Activated CD4-positive, alpha-beta T cell treated with anti-CD3 and anti-CD28 coated beads, Interleukin-2, amount 10 ng/mL, durations not matched to agents 7 days and 5 days (primary cell): ENCODE results near the gene CIC. TPM values are rescaled to one million over a fixed set of nuclear protein-coding genes. Genes with fewer than 3 reads are reported as not detected.

Experiments used
- CTCF ChIA-PET: fragments of 350-600 bp; sonication (Branson Sonifier 250); formaldehyde crosslinking; loops from one replicate; lab custom pipeline; 2021; ENCODE audit warnings: antibody characterized with exemption; lab: Charles Lee
- POLR2A ChIA-PET: fragments of 350-600 bp; sonication (Branson Sonifier 250); formaldehyde crosslinking; loops from one replicate; lab custom pipeline; 2021; ENCODE audit warnings: antibody characterized with exemption; lab: Charles Lee
- DNase-seq: peaks from one replicate; pipeline ENCODE4 v3.0.0-alpha.2; 2020
- H3K27ac Mint-ChIP-seq: one replicate; pipeline ENCODE4 v1.8.0; 2021; ENCODE audit warnings: mild to moderate bottlenecking, moderate library complexity, mixed read lengths
- H3K27me3 Mint-ChIP-seq: one replicate; pipeline ENCODE4 v1.8.0; 2021; ENCODE audit warnings: mixed read lengths
- H3K36me3 Mint-ChIP-seq: one replicate; pipeline ENCODE4 v1.8.0; 2021; ENCODE audit warnings: low read depth, mixed read lengths
- H3K4me1 Mint-ChIP-seq: one replicate; pipeline ENCODE4 v1.8.0; 2021; ENCODE audit warnings: mixed read lengths
- H3K4me3 Mint-ChIP-seq: one replicate; pipeline ENCODE4 v1.8.0; 2021; ENCODE audit warnings: mild to moderate bottlenecking, moderate library complexity, mixed read lengths
- H3K9me3 Mint-ChIP-seq: one replicate; pipeline ENCODE4 v1.8.0; 2021; ENCODE audit warnings: mixed read lengths
- total RNA-seq, 2 experiments: library from RNA; stranded (reverse); gene quantifications; one replicate each; pipeline ENCODE4 v1.2.3, GENCODE V29; 2021

Gene CIC
- total RNA-seq, 2 experiments from 2014 or later = 69.3 to 81.0 TPM

- Mint-ChIP-seq H3K27me3 (no peaks in the 10 kb centered on the region), H3K9me3 (no peaks in the 10 kb centered on the region), H3K4me3 (no peak overlapping the region), H3K27ac (no peak overlapping the region), H3K36me3 (peaks cover 62% of the 10 kb centered on the region), H3K4me1 (peaks cover 24% of the 10 kb centered on the region)
- CTCF ChIA-PET = interaction anchor here (1.7 to 3.1 kb wide), 2 partner anchors 10 to 46 kb away, joined by 6 to 11 read pairs; partner anchors contain the start of gene GSK3A
- no peak for DNase-seq
- POLR2A ChIA-PET = no interaction called here
Measured at GRCh38 chr19:42233106-42233505, 35.9 kb upstream of the CIC start.

GRCh38 chr19:42233678-42234292 lies 35.3 kb upstream of the CIC start:
- peaks cover 22% of the 10 kb centered on the region for H3K4me1 Mint-ChIP-seq
- H3K27ac Mint-ChIP-seq = peak overlapping the region; percentile 41
- H3K4me3 Mint-ChIP-seq = no peak overlapping the region
- POLR2A ChIA-PET = no interaction called here
- no peaks in the 10 kb centered on the region for H3K27me3 Mint-ChIP-seq
- CTCF ChIA-PET = interaction anchor here (0.6 to 3.1 kb wide), 5 partner anchors 9 to 46 kb away, joined by 3 to 11 read pairs (median 6); partner anchors contain the start of gene GSK3A
- no peak for DNase-seq
- no peaks in the 10 kb centered on the region for H3K9me3 Mint-ChIP-seq
- peaks cover 60% of the 10 kb centered on the region for H3K36me3 Mint-ChIP-seq

- POLR2A ChIA-PET = interaction anchor here (0.6 kb wide), 1 partner anchor 162 kb away, joined by 3 read pairs; no protein-coding TSS in a partner anchor
- Mint-ChIP-seq H3K9me3 (no peaks in the 10 kb centered on the region), H3K4me3 (no peak overlapping the region), H3K27ac (peak overlapping the region; percentile 46), H3K36me3 (peaks cover 65% of the 10 kb centered on the region), H3K4me1 (peaks cover 23% of the 10 kb centered on the region), H3K27me3 (no peaks in the 10 kb centered on the region)
- no peak for DNase-seq
- CTCF ChIA-PET = interaction anchor here (1.1 to 3.1 kb wide), 5 partner anchors 8 to 45 kb away, joined by 3 to 11 read pairs (median 6); partner anchors contain the start of gene GSK3A
Measured at GRCh38 chr19:42234364-42234763, 34.7 kb upstream of the CIC start.

GRCh38 chr19:42235181-42235580 lies 33.9 kb upstream of the CIC start:
- no peaks in the 10 kb centered on the region for H3K27me3 Mint-ChIP-seq
- H3K4me3 Mint-ChIP-seq = no peak overlapping the region
- ChIA-PET CTCF (interaction anchor here (0.6 to 3.1 kb wide), 8 partner anchors 7 to 1329 kb away, joined by 3 to 11 read pairs (median 4); partner anchors contain the start of gene GSK3A), POLR2A (no interaction called here)
- no peaks in the 10 kb centered on the region for H3K9me3 Mint-ChIP-seq
- DNase-seq = no peak
- peaks cover 26% of the 10 kb centered on the region for H3K4me1 Mint-ChIP-seq
- H3K27ac Mint-ChIP-seq = no peak overlapping the region
- peaks cover 63% of the 10 kb centered on the region for H3K36me3 Mint-ChIP-seq

GRCh38 chr19:42239544-42240220 lies 29.4 kb upstream of the CIC start:
- Mint-ChIP-seq H3K27me3 (no peaks in the 10 kb centered on the region), H3K4me3 (no peak overlapping the region), H3K4me1 (peaks cover 44% of the 10 kb centered on the region), H3K9me3 (no peaks in the 10 kb centered on the region), H3K36me3 (peaks cover 31% of the 10 kb centered on the region), H3K27ac (no peak overlapping the region)
- POLR2A ChIA-PET = no interaction called here
- DNase-seq = no peak
- CTCF ChIA-PET = interaction anchor here (0.6 to 0.9 kb wide), 3 partner anchors 9 to 196 kb away, joined by 3 read pairs; no protein-coding TSS in a partner anchor

GRCh38 chr19:42241279-42241678 lies 27.8 kb upstream of the CIC start:
- peaks cover 53% of the 10 kb centered on the region for H3K4me1 Mint-ChIP-seq
- peaks cover 22% of the 10 kb centered on the region for H3K36me3 Mint-ChIP-seq

GRCh38 chr19:42242069-42242511 lies 27.0 kb upstream of the CIC start:
- DNase-seq = peak; percentile 27
- H3K27me3 Mint-ChIP-seq = no peaks in the 10 kb centered on the region
- peaks cover 49% of the 10 kb centered on the region for H3K4me1 Mint-ChIP-seq
- H3K9me3 Mint-ChIP-seq = no peaks in the 10 kb centered on the region
- H3K36me3 Mint-ChIP-seq = peaks cover 16% of the 10 kb centered on the region
- POLR2A ChIA-PET = interaction anchor here (1.6 kb wide), 1 partner anchor 42 kb away, joined by 4 read pairs; no protein-coding TSS in a partner anchor
- peak overlapping the region; percentile 91 for H3K4me3 Mint-ChIP-seq
- peak overlapping the region; percentile 86 for H3K27ac Mint-ChIP-seq
- CTCF ChIA-PET = interaction anchor here (0.5 to 3.8 kb wide), 12 partner anchors 8 to 133 kb away, joined by 3 to 36 read pairs (median 6); partner anchors contain the start of genes CIC and POU2F2

More at GRCh38 chr19:42241279-42241678, 27.8 kb upstream of the CIC start:
- Mint-ChIP-seq H3K27me3 (no peaks in the 10 kb centered on the region), H3K27ac (no peak overlapping the region), H3K9me3 (no peaks in the 10 kb centered on the region), H3K4me3 (peak overlapping the region; percentile 91)
- DNase-seq = no peak
- CTCF ChIA-PET = interaction anchor here (0.5 to 1.8 kb wide), 2 partner anchors 10 to 77 kb away, joined by 3 to 6 read pairs; no protein-coding TSS in a partner anchor
- POLR2A ChIA-PET = no interaction called here

- DNase-seq = peak; percentile 97
- Mint-ChIP-seq H3K36me3 (peaks cover 16% of the 10 kb centered on the region), H3K4me3 (peak within 1 kb of the TSS; percentile 92), H3K9me3 (no peaks in the 10 kb centered on the region), H3K27ac (peak within 1 kb of the TSS; percentile 98), H3K4me1 (peaks cover 49% of the 10 kb centered on the region), H3K27me3 (no peaks in the 10 kb centered on the region)
- ChIA-PET POLR2A (interaction anchor here (1.6 kb wide), 1 partner anchor 42 kb away, joined by 4 read pairs; no protein-coding TSS in a partner anchor), CTCF (interaction anchor here (0.9 to 3.8 kb wide), 13 partner anchors 9 to 134 kb away, joined by 3 to 36 read pairs (median 6); partner anchors contain the start of genes CIC and POU2F2)
Measured at GRCh38 chr19:42242512-42243409, 26.3 kb upstream of the CIC start, which contains the start of gene GSK3A. Gene GSK3A, minus strand, starts transcription at chr19:42242602. Its CDS starts 137 bp downstream, at chr19:42242465.

- ChIA-PET CTCF (interaction anchor here (0.9 to 3.8 kb wide), 15 partner anchors 10 to 385 kb away, joined by 3 to 36 read pairs (median 4); partner anchors contain the start of genes CIC, POU2F2 and RPS19), POLR2A (no interaction called here)
- peak; percentile 96 for DNase-seq
- H3K27ac Mint-ChIP-seq = peak overlapping the region; percentile 98
- no peaks in the 10 kb centered on the region for H3K9me3 Mint-ChIP-seq
- H3K36me3 Mint-ChIP-seq = peaks cover 9% of the 10 kb centered on the region
- no peaks in the 10 kb centered on the region for H3K27me3 Mint-ChIP-seq
- peaks cover 45% of the 10 kb centered on the region for H3K4me1 Mint-ChIP-seq
- peak overlapping the region; percentile 92 for H3K4me3 Mint-ChIP-seq
Measured at GRCh38 chr19:42244347-42245220, 24.5 kb upstream of the CIC start.

- peaks cover 4% of the 10 kb centered on the region for H3K36me3 Mint-ChIP-seq
- no peaks in the 10 kb centered on the region for H3K9me3 Mint-ChIP-seq
- peak overlapping the region; percentile 98 for H3K27ac Mint-ChIP-seq
- peaks cover 44% of the 10 kb centered on the region for H3K4me1 Mint-ChIP-seq
- no peaks in the 10 kb centered on the region for H3K27me3 Mint-ChIP-seq
- no peak for DNase-seq
- ChIA-PET POLR2A (interaction anchor here (0.6 kb wide), 1 partner anchor 44 kb away, joined by 3 read pairs; no protein-coding TSS in a partner anchor), CTCF (interaction anchor here (1.2 to 3.8 kb wide), 11 partner anchors 11 to 133 kb away, joined by 3 to 36 read pairs (median 4); partner anchors contain the start of gene CIC)
- H3K4me3 Mint-ChIP-seq = peak overlapping the region; percentile 92
Measured at GRCh38 chr19:42245231-42245630, 23.8 kb upstream of the CIC start.
